WERI-Rb-1 (cell line): ENCODE measurements around the gene KDM8.

Source experiments
- DNase-seq: peaks from one replicate; pipeline ENCODE4 v3.0.0-alpha.2; 2020
- H3K27ac ChIP-seq: fragments of 250-450 bp; sonication (Bioruptor Pico); 2 replicates; pipeline ENCODE4 v1.5.1; 2020; ENCODE audit warnings: mild to moderate bottlenecking, moderate library complexity
- H3K27me3 ChIP-seq: fragments of 250-450 bp; sonication (Bioruptor Pico); 2 replicates; pipeline ENCODE4 v1.5.1; 2021; ENCODE audit warnings: mild to moderate bottlenecking, low read depth, moderate library complexity; ENCODE audit not compliant: insufficient read depth, severe bottlenecking
- H3K36me3 ChIP-seq: fragments of 250-450 bp; sonication (Bioruptor Pico); 2 replicates; pipeline ENCODE4 v1.5.1; 2020; ENCODE audit warnings: mild to moderate bottlenecking, moderate library complexity
- H3K4me3 ChIP-seq: 2 replicates; pipeline ENCODE4 v1.5.1; 2011; ENCODE audit warnings: low read depth, mild to moderate bottlenecking, control low read depth, low read length
- H3K9me3 ChIP-seq: fragments of 250-450 bp; sonication (Bioruptor Pico); 2 replicates; pipeline ENCODE4 v1.5.1; 2021; ENCODE audit warnings: mild to moderate bottlenecking, moderate library complexity; ENCODE audit not compliant: severe bottlenecking
- CTCF ChIP-seq: IDR thresholded peaks from 2 replicates; pipeline ENCODE4 v1.5.1; 2011; ENCODE audit warnings: low read depth, mild to moderate bottlenecking, control low read depth, inconsistent platforms, low read length

Gene KDM8

GRCh38 chr16:27185776-27186130 lies 17.6 kb upstream of the KDM8 start:
- no peak overlapping the region for H3K4me3 ChIP-seq
- H3K36me3 ChIP-seq: no peaks in the 10 kb centered on the region
- no peaks in the 10 kb centered on the region for H3K9me3 ChIP-seq
- TF ChIP-seq CTCF: no peak
- DNase-seq: no peak
- H3K27me3 ChIP-seq: no peaks in the 10 kb centered on the region
- H3K27ac ChIP-seq: no peak overlapping the region

GRCh38 chr16:27188633-27189032 lies 14.7 kb upstream of the KDM8 start:
- DNase-seq: no peak
- H3K36me3 ChIP-seq: no peaks in the 10 kb centered on the region
- H3K27me3 ChIP-seq: no peaks in the 10 kb centered on the region
- no peak overlapping the region for H3K4me3 ChIP-seq
- H3K9me3 ChIP-seq: no peaks in the 10 kb centered on the region
- H3K27ac ChIP-seq: no peak overlapping the region
- no peak for TF ChIP-seq CTCF

- no peak overlapping the region for H3K27ac ChIP-seq
- peak; percentile 36 for DNase-seq
- H3K36me3 ChIP-seq: no peaks in the 10 kb centered on the region
Measured at GRCh38 chr16:27189335-27189972, 13.9 kb upstream of the KDM8 start.

GRCh38 chr16:27190316-27190871 lies 12.9 kb upstream of the KDM8 start:
- Histone ChIP-seq H3K4me3 (no peak overlapping the region), H3K27ac (no peak overlapping the region), H3K27me3 (no peaks in the 10 kb centered on the region), H3K9me3 (no peaks in the 10 kb centered on the region), H3K36me3 (no peaks in the 10 kb centered on the region)
- TF ChIP-seq CTCF: no peak
- no peak for DNase-seq

More at GRCh38 chr16:27189335-27189972, 13.9 kb upstream of the KDM8 start:
- H3K27me3 ChIP-seq: no peaks in the 10 kb centered on the region
- H3K4me3 ChIP-seq: no peak overlapping the region
- no peaks in the 10 kb centered on the region for H3K9me3 ChIP-seq
- no peak for TF ChIP-seq CTCF

- H3K27me3 ChIP-seq: no peaks in the 10 kb centered on the region
- DNase-seq: no peak
- H3K36me3 ChIP-seq: no peaks in the 10 kb centered on the region
- no peak for TF ChIP-seq CTCF
- H3K27ac ChIP-seq: no peak overlapping the region
- H3K9me3 ChIP-seq: no peaks in the 10 kb centered on the region
- H3K4me3 ChIP-seq: no peak overlapping the region
Measured at GRCh38 chr16:27191352-27191924, 11.9 kb upstream of the KDM8 start.
